ENCODE results near the gene FXR2. TPM values are rescaled to one million over a fixed set of nuclear protein-coding genes. Genes with fewer than 3 reads are reported as not detected.
A peak's percentile ranks its signal among the peaks of the same experiment; 100 is the strongest.
"Not testable (repeated sequence)": the region's sequence is repeated elsewhere in the genome, so short reads cannot be mapped to it uniquely, and the experiment has no call there.

FXR2 gene
- total RNA-seq, 2 donors from 2014 or later = 70.3 to 83.6 TPM

DNA sequence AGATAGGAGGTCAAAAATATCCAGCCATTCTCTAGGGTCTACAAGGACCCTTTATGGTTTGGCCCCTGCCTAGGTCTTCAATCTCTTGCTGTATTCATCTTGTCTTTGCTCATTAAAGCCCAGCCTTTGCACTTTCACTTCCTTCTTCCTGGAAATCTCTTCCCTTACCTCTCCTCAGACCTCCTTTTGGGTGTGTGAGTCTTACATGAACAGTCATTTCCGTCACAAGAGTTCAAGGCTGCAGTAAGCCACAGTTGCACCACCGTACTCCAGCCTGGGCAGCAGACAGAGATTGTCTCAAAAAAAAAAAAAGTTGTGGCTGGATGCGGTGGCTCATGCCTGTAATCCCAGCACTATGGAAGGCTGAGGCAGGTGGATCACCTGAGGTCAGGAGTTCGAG, 30.1 kb upstream of the FXR2 start:
- Histone ChIP-seq H3K4me1 (no peaks in the 10 kb centered on the region), H3K36me3 (no peaks in the 10 kb centered on the region), H3K4me3 (no peak overlapping the region), H3K27ac (no peak overlapping the region), H3K27me3 (no peaks in the 10 kb centered on the region), H3K9me3 (no peaks in the 10 kb centered on the region)
- TF ChIP-seq, protein P1, sequence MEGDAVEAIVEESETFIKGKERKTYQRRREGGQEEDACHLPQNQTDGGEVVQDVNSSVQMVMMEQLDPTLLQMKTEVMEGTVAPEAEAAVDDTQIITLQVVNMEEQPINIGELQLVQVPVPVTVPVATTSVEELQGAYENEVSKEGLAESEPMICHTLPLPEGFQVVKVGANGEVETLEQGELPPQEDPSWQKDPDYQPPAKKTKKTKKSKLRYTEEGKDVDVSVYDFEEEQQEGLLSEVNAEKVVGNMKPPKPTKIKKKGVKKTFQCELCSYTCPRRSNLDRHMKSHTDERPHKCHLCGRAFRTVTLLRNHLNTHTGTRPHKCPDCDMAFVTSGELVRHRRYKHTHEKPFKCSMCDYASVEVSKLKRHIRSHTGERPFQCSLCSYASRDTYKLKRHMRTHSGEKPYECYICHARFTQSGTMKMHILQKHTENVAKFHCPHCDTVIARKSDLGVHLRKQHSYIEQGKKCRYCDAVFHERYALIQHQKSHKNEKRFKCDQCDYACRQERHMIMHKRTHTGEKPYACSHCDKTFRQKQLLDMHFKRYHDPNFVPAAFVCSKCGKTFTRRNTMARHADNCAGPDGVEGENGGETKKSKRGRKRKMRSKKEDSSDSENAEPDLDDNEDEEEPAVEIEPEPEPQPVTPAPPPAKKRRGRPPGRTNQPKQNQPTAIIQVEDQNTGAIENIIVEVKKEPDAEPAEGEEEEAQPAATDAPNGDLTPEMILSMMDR (IDR thresholded peaks at IDR 0.05) = no peak
- no peak for DNase-seq (ENCODE audit: low spot score)

DNA sequence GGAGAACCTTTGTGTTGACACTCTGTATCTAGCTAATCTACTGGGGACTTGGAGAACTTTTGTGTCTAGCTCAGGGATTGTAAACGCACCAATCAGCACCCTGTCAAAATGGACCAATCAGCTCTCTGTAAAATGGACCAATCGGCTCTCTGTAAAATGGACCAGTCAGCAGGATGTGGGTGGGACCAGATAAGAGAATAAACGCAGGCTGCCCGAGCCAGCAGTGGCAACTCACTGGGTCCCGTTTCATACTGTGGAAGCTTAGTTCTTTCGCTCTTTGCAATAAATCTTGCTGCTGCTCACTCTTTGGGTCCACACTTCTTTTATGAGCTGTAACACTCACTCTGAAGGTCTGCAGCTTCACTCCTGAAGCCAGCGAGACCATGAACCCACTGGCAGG, 26.9 kb upstream of the FXR2 start:
- DNase-seq (ENCODE audit: low spot score); H3K4me1 ChIP-seq; H3K36me3 ChIP-seq; H3K27me3 ChIP-seq; H3K4me3 ChIP-seq; H3K9me3 ChIP-seq; H3K27ac ChIP-seq: not testable (repeated sequence)

DNA sequence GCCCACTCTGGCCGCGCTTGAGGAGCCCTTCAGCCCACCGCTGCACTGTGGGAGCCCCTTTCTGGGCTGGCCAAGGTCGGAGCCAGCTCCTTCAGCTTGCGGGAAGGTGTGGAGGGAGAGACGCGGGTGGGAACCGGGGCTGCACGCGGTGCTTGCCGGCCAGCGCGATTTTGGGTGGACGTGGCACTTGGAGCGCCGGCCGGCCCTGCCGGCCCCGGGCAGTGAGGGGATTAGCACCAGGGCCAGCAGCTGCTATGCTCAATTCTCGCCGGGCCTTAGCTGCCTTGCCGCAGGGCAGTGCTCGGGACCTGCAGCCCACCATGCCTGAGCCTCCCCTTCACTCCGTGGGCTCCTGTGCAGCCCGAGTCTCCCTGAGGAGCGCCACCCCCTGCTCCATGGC, 26.1 kb upstream of the FXR2 start:
- Histone ChIP-seq H3K27ac (no peak overlapping the region), H3K27me3 (no peaks in the 10 kb centered on the region), H3K36me3 (no peaks in the 10 kb centered on the region), H3K4me3 (no peak overlapping the region), H3K4me1 (no peaks in the 10 kb centered on the region), H3K9me3 (no peaks in the 10 kb centered on the region)
- TF ChIP-seq, protein P1 (IDR thresholded peaks at IDR 0.05) = no peak
- DNase-seq (ENCODE audit: low spot score) = no peak

DNA sequence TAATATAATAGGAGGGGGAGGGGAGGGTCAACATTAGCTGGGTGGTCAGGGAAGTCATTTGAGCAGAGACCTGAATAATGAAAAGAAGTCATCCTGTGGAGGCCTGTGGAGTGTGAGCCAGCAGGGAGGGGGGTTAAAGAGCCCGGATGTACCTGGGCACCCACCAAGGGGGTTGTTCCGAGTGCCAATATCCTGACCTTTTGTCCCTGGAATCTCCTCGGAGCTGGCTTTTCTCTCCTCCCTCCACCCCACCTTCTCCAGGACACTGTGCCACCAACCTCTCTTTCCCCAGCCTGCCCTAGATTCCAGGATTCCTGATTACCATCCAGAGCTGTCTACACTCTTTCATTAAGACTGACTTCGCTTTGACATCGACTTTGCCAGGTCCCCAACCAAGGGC, 21.5 kb upstream of the FXR2 start:
- TF ChIP-seq, protein P1 (IDR thresholded peaks at IDR 0.05) = no peak
- no peak for DNase-seq (ENCODE audit: low spot score)

DNA sequence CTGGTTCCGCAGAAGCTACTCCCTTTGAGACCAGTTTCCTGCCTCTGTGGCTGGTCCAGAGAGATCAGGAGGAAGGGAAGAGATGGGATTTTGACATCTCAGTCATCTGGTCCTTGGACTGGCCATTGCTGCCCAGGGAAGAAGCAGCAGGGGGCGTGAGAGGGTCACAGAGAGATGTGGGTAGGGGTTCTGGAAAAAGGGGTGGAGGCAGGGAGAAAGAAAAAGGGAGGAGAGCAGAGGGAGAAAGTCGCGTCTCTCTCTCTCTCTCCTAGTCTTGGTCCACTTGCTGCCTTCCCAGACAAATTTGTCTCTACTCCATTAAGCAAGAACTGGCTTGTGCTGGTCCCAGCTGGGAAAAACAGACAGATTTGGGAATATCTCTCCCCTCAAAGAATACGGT, 19.7 kb upstream of the FXR2 start:
- Histone ChIP-seq H3K9me3 (no peaks in the 10 kb centered on the region), H3K36me3 (no peaks in the 10 kb centered on the region), H3K4me1 (peaks cover 0 to 7% of the 10 kb centered on the region in 2 donors), H3K4me3 (no peak overlapping the region), H3K27ac (no peak overlapping the region), H3K27me3 (no peaks in the 10 kb centered on the region)
- TF ChIP-seq, protein P1 (IDR thresholded peaks at IDR 0.05) = peak in 1 of 2 donors; percentile 62
- DNase-seq (ENCODE audit: low spot score) = no peak

More for the DNA sequence above, 21.5 kb upstream of the FXR2 start:
- Histone ChIP-seq H3K4me1 (peaks cover 0 to 7% of the 10 kb centered on the region in 2 donors), H3K36me3 (no peaks in the 10 kb centered on the region), H3K27ac (no peak overlapping the region), H3K27me3 (no peaks in the 10 kb centered on the region), H3K9me3 (no peaks in the 10 kb centered on the region), H3K4me3 (no peak overlapping the region)

DNA sequence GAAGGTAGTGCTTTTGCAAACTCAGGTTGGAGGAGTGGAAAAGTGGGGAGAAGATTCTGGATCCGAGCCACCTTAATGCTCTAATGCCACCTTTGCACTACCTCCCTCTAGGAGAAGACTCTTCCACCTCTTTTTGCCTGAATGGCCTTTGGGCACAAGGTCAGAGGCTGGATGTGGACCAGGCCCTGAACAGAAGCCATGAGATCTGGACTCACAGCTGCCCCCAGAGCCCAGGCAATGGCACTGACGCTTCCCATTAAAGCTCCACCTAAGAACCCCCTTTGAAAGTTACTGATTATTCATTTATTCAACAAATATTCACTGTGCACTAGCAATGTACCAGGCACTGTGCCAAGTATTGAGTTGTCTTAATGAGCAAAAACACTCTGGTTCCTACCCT, 18.4 kb upstream of the FXR2 start:
- H3K4me3 ChIP-seq = no peak overlapping the region
- TF ChIP-seq, protein P1 (IDR thresholded peaks at IDR 0.05) = no peak
- DNase-seq (ENCODE audit: low spot score) = no peak
- no peak overlapping the region for H3K27ac ChIP-seq
- peaks cover 0 to 10% of the 10 kb centered on the region in 2 donors for H3K4me1 ChIP-seq
- no peaks in the 10 kb centered on the region for H3K27me3 ChIP-seq
- H3K9me3 ChIP-seq = no peaks in the 10 kb centered on the region
- H3K36me3 ChIP-seq = no peaks in the 10 kb centered on the region

Measured in right atrium auricular region (tissue), 2 donors.